ENCODE data around the gene CKAP5. TPM values are rescaled to one million over a fixed set of nuclear protein-coding genes. Genes with fewer than 3 reads are reported as not detected.

The CKAP5 gene
- total RNA-seq, 1 experiment from 2014 or later, result 166 TPM

GRCh38 chr11:46860218-46860617 lies 14.1 kb upstream of the CKAP5 start (continued):
- TF ChIP-seq RAD21 (IDR thresholded peaks at IDR 0.05; ENCODE audit: low read depth) (no peak), TCF7L2 (IDR thresholded peaks at IDR 0.05; ENCODE audit: borderline replicate concordance, extremely low read depth, insufficient read depth, insufficient read length) (no peak), SIN3A (IDR thresholded peaks at IDR 0.05; ENCODE audit: low read depth) (no peak), JUND (IDR thresholded peaks at IDR 0.05) (no peak)

- DNase-seq (ENCODE audit: low read depth, low spot score) (no peak), ATAC-seq (no peak)
- no peak overlapping the region for H3K4me3 ChIP-seq (replicated peaks in 1 of 2; ENCODE audit: low read depth in 1 of 2, low read length in 2 of 2)
- no peaks in the 10 kb centered on the region for H3K79me2 ChIP-seq (ENCODE audit: insufficient read depth, low read length)
- ChIA-PET POLR2A (no interaction called here), RAD21 (ENCODE audit: low non-redundant PET in 1 of 2, low total read pairs in 2 of 2, uncharacterized antibody in 2 of 2, unreplicated experiment in 2 of 2) (no interaction called here), CTCF (no interaction called here)
- no TSS peak for BruUV-seq (replicated peaks)
- no peak overlapping the region for H2AFZ ChIP-seq (ENCODE audit: low read depth, low read length, poor library complexity, severe bottlenecking)
- H3K27me3 ChIP-seq (ENCODE audit: insufficient read depth, low read length), result no peaks in the 10 kb centered on the region
- no peaks in the 10 kb centered on the region for H3K9me3 ChIP-seq (ENCODE audit: control insufficient read depth in 1 of 2, insufficient read depth in 1 of 2, low read depth in 1 of 2, low read length in 2 of 2)
- H3K4me2 ChIP-seq (ENCODE audit: low read length), result no peak overlapping the region
- TF ChIP-seq ATF3 (IDR thresholded peaks at IDR 0.05) (no peak), FOSL1 (IDR thresholded peaks at IDR 0.05; ENCODE audit: low read depth) (no peak), SIN3A (IDR thresholded peaks at IDR 0.05; ENCODE audit: low read depth) (no peak), CBX3 (IDR thresholded peaks at IDR 0.05; ENCODE audit: low read depth) (no peak), CEBPB (IDR thresholded peaks at IDR 0.05; ENCODE audit: low read depth) (no peak), ZNF274 (IDR thresholded peaks at IDR 0.05; ENCODE audit: low read depth, low read length) (no peak), POLR2A (IDR thresholded peaks at IDR 0.05; ENCODE audit: borderline replicate concordance, extremely low read depth, insufficient read depth, insufficient read length) (no peak)
- peaks cover 0 to 6% of the 10 kb centered on the region in 2 experiments; a peak in 2 of 4 replicates for H3K36me3 ChIP-seq (ENCODE audit: control insufficient read depth in 1 of 2, insufficient read depth in 2 of 2, low read length in 2 of 2)
- no peaks in the 10 kb centered on the region for H3K4me1 ChIP-seq (ENCODE audit: control insufficient read depth in 1 of 2, insufficient read depth in 2 of 2, low read length in 2 of 2)
- intact Hi-C loops (cut with micrococcal nuclease), result no loop called here
- H3K9ac ChIP-seq (ENCODE audit: low read length), result no peak overlapping the region
- no peaks in the 10 kb centered on the region for H3K9me2 ChIP-seq (ENCODE audit: insufficient read depth)
- no peak overlapping the region for H3K27ac ChIP-seq (ENCODE audit: low read depth, low read length)
- H4K20me1 ChIP-seq (ENCODE audit: insufficient read depth), result no peaks in the 10 kb centered on the region
Observed at GRCh38 chr11:46858920-46859546, 13.0 kb upstream of the CKAP5 start.
